ENCODE measurements around the gene FIGNL2.

The FIGNL2 gene

DNA sequence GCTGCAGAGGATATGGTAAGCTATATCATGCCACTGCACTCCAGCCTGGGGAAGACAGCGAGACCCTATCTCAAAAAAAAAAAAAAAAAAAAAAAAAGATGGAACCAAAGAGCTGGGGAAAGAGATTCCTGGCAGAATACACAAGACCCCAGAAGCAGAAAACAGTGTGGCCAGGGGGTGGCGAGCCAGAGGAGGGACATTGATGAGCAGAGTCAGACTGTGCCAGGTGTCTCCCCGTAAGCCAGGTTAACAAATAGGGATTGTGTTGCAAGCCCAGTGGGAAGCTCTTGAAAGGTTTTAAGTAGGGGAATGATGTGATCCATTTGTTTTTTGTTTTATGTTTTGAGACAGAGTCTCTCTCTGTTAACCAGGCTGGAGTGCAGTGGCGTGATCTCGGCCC is 56.1 kb downstream of the FIGNL2 start:
- TF ChIP-seq CTCF (IDR thresholded peaks at IDR 0.05; ENCODE audit: low read depth, low read length): no peak
- DNase-seq (ENCODE audit: low read depth in 2 of 2): no peak

GRCh38 chr12:51788876-51789275 is 59.6 kb downstream of the FIGNL2 start:
- DNase-seq (ENCODE audit: low read depth in 2 of 2): peak; percentile 17 to 71
- TF ChIP-seq CTCF (IDR thresholded peaks at IDR 0.05; ENCODE audit: low read depth, low read length): no peak
- no peak overlapping the region for H3K4me3 ChIP-seq (replicated peaks in 1 of 2; ENCODE audit: low read depth in 2 of 2, low read length in 2 of 2)

More for the DNA sequence above, 56.1 kb downstream of the FIGNL2 start:
- no peak overlapping the region for H3K4me3 ChIP-seq (replicated peaks in 1 of 2; ENCODE audit: low read depth in 2 of 2, low read length in 2 of 2)

GRCh38 chr12:51785906-51786305 is 62.6 kb downstream of the FIGNL2 start:
- DNase-seq (ENCODE audit: low read depth in 2 of 2): no peak
- TF ChIP-seq CTCF (IDR thresholded peaks at IDR 0.05; ENCODE audit: low read depth, low read length): no peak
- H3K4me3 ChIP-seq (replicated peaks in 1 of 2; ENCODE audit: low read depth in 2 of 2, low read length in 2 of 2): no peak overlapping the region

GRCh38 chr12:51784688-51785087 is 63.8 kb downstream of the FIGNL2 start:
- no peak overlapping the region for H3K4me3 ChIP-seq (replicated peaks in 1 of 2; ENCODE audit: low read depth in 2 of 2, low read length in 2 of 2)
- DNase-seq (ENCODE audit: low read depth in 2 of 2): no peak
- no peak for TF ChIP-seq CTCF (IDR thresholded peaks at IDR 0.05; ENCODE audit: low read depth, low read length)

GRCh38 chr12:51779876-51780275 is 68.6 kb downstream of the FIGNL2 start:
- no peak for TF ChIP-seq CTCF (IDR thresholded peaks at IDR 0.05; ENCODE audit: low read depth, low read length)
- no peak for DNase-seq (ENCODE audit: low read depth in 2 of 2)
- no peak overlapping the region for H3K4me3 ChIP-seq (replicated peaks in 1 of 2; ENCODE audit: low read depth in 2 of 2, low read length in 2 of 2)

GRCh38 chr12:51777973-51778372 is 70.5 kb downstream of the FIGNL2 start:
- no peak for DNase-seq (ENCODE audit: low read depth in 2 of 2)
- no peak overlapping the region for H3K4me3 ChIP-seq (replicated peaks in 1 of 2; ENCODE audit: low read depth in 2 of 2, low read length in 2 of 2)
- no peak for TF ChIP-seq CTCF (IDR thresholded peaks at IDR 0.05; ENCODE audit: low read depth, low read length)

DNA sequence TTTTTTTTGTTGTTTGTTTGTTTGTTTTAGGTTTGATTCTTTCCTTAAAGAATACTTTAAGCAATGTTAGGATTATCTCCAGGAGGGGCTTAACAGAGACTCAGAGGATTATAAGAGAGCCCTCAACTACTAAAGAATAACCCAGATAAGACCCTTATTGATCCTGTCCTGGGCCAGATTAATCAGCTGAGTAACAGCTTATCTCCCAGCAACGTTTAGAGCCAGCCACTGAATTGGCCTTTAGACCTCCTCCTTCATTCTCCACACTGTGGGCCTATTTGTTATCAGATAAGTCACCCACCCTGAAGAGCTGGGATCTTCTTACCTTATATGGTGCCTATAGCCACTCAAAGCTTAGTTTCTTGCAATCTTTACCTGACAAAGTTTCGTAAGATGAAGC is 71.1 kb downstream of the FIGNL2 start:
- DNase-seq (ENCODE audit: low read depth in 2 of 2): no peak
- H3K4me3 ChIP-seq (replicated peaks in 1 of 2; ENCODE audit: low read depth in 2 of 2, low read length in 2 of 2): no peak overlapping the region
- no peak for TF ChIP-seq CTCF (IDR thresholded peaks at IDR 0.05; ENCODE audit: low read depth, low read length)

All from cardiac fibroblast (primary cell).